Mesodermal cell (in vitro differentiated cells): Measurements from ENCODE around the gene LRRC31.

Experiments
- H3K27ac ChIP-seq: 2 replicates; pipeline ENCODE4 v1.7.0; 2013; ENCODE audit warnings: mild to moderate bottlenecking, low read depth, low read length, moderate library complexity; ENCODE audit not compliant: severe bottlenecking
- H3K36me3 ChIP-seq: 2 replicates; pipeline ENCODE4 v1.7.1; 2013; ENCODE audit warnings: mild to moderate bottlenecking, low read length, moderate library complexity; ENCODE audit not compliant: control insufficient read depth, insufficient read depth
- H3K4me1 ChIP-seq: one replicate; pipeline ENCODE4 v1.7.1; 2013; ENCODE audit warnings: mild to moderate bottlenecking, low read length; ENCODE audit not compliant: insufficient read depth, control insufficient read depth, poor library complexity, severe bottlenecking
- H3K4me3 ChIP-seq: 2 replicates; pipeline ENCODE4 v1.7.0; 2013; ENCODE audit warnings: low read length, control low read depth, mild to moderate bottlenecking; ENCODE audit not compliant: insufficient read depth, poor library complexity, severe bottlenecking; ENCODE audit errors: extremely low read depth
- H3K9me3 ChIP-seq: 2 replicates; pipeline ENCODE4 v1.7.1; 2013; ENCODE audit warnings: mild to moderate bottlenecking, low read length, moderate library complexity; ENCODE audit not compliant: control insufficient read depth
- WGBS, 2 experiments: methylation state at CpG; one replicate each; pipeline ENCODE4 v1.1.5; 2013; ENCODE audit warnings: missing lambda C conversion rate in 2 of 2; ENCODE audit not compliant: insufficient coverage in 2 of 2; 5-methylcytosine and 5-hydroxymethylcytosine counted together

LRRC31 gene

GRCh38 chr3:169891886-169892285 lies 22.2 kb upstream of the LRRC31 start:
- Histone ChIP-seq H3K4me3 (no peak overlapping the region), H3K36me3 (no peaks in the 10 kb centered on the region), H3K4me1 (no peaks in the 10 kb centered on the region), H3K27ac (no peak overlapping the region), H3K9me3 (no peaks in the 10 kb centered on the region)
- 81 to 92% methylated on average over 4 of the region's 7 CpGs for WGBS, 2 experiments

GRCh38 chr3:169886671-169887070 lies 16.9 kb upstream of the LRRC31 start:
- Histone ChIP-seq H3K4me1 (no peaks in the 10 kb centered on the region), H3K27ac (no peak overlapping the region), H3K4me3 (no peak overlapping the region), H3K9me3 (no peaks in the 10 kb centered on the region), H3K36me3 (no peaks in the 10 kb centered on the region)
- WGBS, 2 experiments = 95 to 100% methylated on average over 2 to 5 of the region's 5 CpGs

DNA sequence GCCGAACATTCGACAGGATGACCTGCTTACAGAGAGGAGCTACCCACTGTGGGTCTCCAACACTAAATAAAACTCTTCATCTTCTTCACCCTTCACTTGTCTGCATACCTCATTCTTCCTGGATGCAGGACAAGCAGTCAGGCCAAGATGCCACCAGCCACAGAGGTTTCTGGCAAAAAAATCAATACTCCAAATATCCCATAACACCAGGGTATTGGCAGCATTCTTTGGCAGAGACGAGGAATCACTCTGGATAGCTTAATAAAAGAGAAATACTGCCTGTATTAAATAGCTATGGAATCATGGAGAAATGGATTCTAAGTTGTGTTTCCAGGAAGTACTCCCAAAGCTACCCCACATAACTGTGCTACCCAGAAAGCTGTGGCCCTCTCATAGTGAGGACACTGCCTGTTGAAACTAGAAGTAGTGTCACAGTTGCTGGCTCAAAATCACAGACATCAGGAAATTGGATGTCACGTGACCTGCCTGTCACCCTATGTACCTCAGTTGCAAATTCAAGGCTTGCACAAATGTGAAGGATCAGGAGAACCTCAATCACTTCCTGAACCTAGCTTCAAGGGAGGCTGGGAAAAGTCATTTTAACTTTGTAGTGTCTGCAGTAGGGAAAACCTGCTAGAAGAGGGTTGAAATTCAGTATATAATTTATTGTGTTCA lies 11.0 kb upstream of the LRRC31 start:
- no peak overlapping the region for H3K4me3 ChIP-seq
- peaks cover 6% of the 10 kb centered on the region for H3K4me1 ChIP-seq
- H3K27ac ChIP-seq = no peak overlapping the region
- H3K9me3 ChIP-seq = no peaks in the 10 kb centered on the region
- 92 to 93% methylated on average over 3 of the region's 4 CpGs for WGBS, 2 experiments
- H3K36me3 ChIP-seq = no peaks in the 10 kb centered on the region

DNA sequence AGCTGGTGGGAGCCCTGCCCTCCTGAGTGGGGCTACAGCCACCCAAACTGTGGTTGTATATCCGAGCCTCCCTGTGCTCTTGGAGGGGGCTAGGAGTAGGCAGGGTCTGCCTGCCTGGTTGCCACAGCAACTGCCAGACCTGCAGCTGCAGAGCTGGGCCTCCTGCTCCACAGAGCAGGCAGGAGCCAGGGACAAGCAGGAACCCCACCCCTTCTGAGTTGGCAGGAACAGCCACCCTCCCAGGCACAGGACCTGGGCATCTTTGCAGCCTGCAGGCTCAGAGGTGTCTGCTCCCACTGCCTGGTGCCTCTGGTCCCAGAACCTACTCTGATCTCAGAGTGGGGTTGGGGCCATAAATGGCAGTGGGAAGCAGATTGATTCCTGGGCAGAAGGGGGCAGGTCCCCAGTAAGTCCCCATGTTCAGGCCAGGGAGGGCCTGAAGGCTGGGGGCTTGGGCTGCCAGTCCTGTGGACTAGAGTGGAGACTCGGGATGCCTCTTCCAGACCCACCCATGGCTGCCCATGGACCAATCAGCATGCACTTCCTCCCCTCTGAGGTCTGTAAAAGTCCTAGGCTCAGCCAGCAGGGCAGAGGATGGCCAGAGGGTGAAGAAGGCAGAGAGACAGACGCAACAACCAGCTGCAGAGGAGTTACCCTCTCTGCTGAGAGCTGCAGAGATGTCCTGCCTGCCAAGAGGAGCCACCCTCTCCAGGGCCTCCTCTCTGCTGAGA lies 10.3 kb upstream of the LRRC31 start:
- H3K9me3 ChIP-seq = peaks cover 3% of the 10 kb centered on the region
- peaks cover 6% of the 10 kb centered on the region for H3K4me1 ChIP-seq
- H3K4me3 ChIP-seq = no peak overlapping the region
- H3K27ac ChIP-seq = no peak overlapping the region
- no peaks in the 10 kb centered on the region for H3K36me3 ChIP-seq
- 81 to 100% methylated on average over 2 to 3 of the region's 3 CpGs for WGBS, 2 experiments

DNA sequence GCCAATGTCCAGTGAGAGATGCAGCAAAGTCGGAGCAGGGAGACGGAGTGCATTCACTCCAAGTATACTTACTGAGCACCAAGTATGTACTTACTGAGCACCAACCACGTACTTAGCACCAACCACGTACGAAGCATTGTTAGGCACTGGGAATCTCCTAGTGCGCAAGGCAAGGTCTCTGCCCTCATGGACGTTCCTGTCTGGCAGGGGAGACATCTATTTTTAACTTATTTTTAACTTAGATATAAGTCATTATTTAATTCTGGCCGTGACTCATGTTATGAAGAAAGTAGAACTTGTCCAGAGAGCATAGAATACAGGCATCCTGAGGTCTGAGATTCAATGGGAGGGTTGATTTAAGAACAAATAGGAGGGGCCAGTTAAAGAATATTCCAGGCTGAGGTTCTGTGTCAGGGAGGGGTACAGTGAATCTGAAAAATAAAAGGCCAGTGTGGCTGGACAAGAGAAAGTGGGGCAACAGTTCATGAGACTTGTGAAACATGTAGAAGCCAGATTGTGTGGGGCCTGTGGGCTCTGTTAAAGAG lies 9.3 kb upstream of the LRRC31 start:
- Histone ChIP-seq H3K36me3 (no peaks in the 10 kb centered on the region), H3K4me1 (peaks cover 6% of the 10 kb centered on the region), H3K27ac (no peak overlapping the region), H3K9me3 (peaks cover 3% of the 10 kb centered on the region), H3K4me3 (no peak overlapping the region)
- 79 to 86% methylated on average over 6 of the region's 8 CpGs for WGBS, 2 experiments

GRCh38 chr3:169871129-169871886 lies 1.6 kb upstream of the LRRC31 start:
- Histone ChIP-seq H3K27ac (no peak overlapping the region), H3K9me3 (peaks cover 3% of the 10 kb centered on the region), H3K36me3 (no peaks in the 10 kb centered on the region), H3K4me1 (no peaks in the 10 kb centered on the region), H3K4me3 (no peak overlapping the region)
- WGBS, 2 experiments = 83 to 100% methylated on average over 1 of the region's 2 CpGs

DNA sequence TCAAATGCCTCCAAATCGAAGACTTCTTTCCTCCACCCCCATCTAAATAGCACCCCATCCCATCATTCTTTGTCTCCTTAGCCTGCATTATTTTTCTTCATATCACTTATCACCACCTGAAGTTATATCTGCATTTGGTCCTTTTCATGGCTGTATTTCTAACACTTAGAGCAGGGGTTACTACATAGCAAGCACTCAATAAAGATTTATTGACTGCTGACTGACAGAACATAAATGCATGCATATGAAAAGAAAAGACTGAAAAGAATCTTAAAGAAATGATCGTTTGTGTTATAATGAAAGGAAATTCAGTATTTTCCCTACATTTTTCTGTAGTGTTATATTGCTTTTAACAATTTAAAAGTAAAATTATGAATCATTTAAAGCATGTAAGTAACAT lies 1.4 kb downstream of the LRRC31 start:
- Histone ChIP-seq H3K9me3 (no peaks in the 10 kb centered on the region), H3K27ac (no peak overlapping the region), H3K4me3 (no peak overlapping the region), H3K4me1 (no peaks in the 10 kb centered on the region), H3K36me3 (no peaks in the 10 kb centered on the region)
- WGBS, 2 experiments = 76 to 94% methylated on average over 1 of the region's 2 CpGs

DNA sequence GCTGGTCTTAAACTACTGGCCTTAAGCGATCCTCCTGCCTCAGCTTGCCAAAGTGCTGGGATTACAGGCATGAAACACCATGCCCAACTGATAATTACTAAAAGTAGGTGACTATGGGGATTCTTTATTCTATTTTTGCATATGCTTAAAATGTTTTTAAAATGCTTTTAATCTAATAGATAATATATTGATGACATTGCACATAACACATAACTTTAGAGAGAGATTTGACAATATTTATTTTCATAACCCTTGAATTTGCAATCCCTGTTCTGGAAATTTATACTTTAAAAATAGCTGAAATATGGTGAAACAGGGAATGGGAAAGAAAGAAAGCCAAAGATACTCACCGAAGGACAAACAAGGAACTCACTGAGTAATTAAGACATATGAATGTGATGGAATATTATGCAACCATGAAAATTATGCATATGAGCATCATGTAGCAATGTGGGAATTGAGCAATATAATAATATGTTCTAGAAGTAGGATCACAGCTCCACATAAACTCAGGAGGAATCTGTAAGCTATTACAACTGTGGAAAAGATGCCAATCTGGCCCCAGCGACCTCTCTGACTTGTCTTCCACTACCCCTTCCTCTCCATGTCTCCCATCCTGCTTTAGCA lies 2.0 kb downstream of the LRRC31 start:
- WGBS, 2 experiments = 90 to 95% methylated on average over 1 to 2 of the region's 3 CpGs
- H3K9me3 ChIP-seq = no peaks in the 10 kb centered on the region
- no peaks in the 10 kb centered on the region for H3K4me1 ChIP-seq
- no peak overlapping the region for H3K4me3 ChIP-seq
- H3K36me3 ChIP-seq = no peaks in the 10 kb centered on the region
- no peak overlapping the region for H3K27ac ChIP-seq

DNA sequence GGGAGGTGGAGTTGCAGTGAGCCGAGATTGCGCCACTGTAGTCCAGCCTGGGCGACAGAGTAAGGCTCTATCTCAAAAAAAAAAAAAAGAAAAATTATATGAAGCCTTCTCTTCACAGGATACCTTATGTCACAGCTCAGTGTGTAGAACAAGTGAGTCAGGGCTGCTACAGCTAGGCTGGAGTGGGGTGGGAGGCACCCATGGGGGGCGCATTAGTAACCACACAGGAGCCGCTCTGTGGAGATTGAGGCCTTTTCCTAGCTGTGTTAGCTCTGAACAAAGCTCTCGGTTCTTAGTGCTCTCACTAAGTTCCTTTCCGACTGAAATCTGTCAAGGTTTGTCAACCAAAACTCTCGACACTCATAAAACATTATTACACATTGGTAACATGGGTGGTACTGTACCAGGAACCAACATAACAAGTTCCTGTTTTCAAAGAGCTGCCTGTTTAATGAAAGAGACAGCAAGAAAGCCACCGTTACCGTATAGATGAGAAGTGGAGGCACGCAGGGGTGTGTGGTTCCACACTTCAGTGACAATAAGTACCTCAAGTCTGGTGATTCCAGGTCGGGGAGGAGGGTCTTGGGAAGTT lies 4.5 kb downstream of the LRRC31 start:
- Histone ChIP-seq H3K9me3 (no peaks in the 10 kb centered on the region), H3K4me3 (no peak overlapping the region), H3K36me3 (no peaks in the 10 kb centered on the region), H3K4me1 (no peaks in the 10 kb centered on the region), H3K27ac (no peak overlapping the region)
- WGBS, 2 experiments = 85 to 93% methylated on average over 2 to 6 of the region's 12 CpGs

GRCh38 chr3:169864270-169864669 lies 5.5 kb downstream of the LRRC31 start:
- no peaks in the 10 kb centered on the region for H3K4me1 ChIP-seq
- H3K27ac ChIP-seq = no peak overlapping the region
- H3K36me3 ChIP-seq = no peaks in the 10 kb centered on the region
- no peaks in the 10 kb centered on the region for H3K9me3 ChIP-seq
- no peak overlapping the region for H3K4me3 ChIP-seq
- 88 to 100% methylated on average over 1 of the region's 2 CpGs for WGBS, 2 experiments
